CMK (cell line): ENCODE results near the gene PCIF1.
A peak's percentile ranks its signal among the peaks of the same experiment; 100 is the strongest.
"Not testable (repeated sequence)": the region's sequence is repeated elsewhere in the genome, so short reads cannot be mapped to it uniquely, and the experiment has no call there.

Experiments
- DNase-seq: peaks from one replicate; pipeline ENCODE4 v3.0.0-alpha.2; 2010; ENCODE audit warnings: low read depth

PCIF1 gene

GRCh38 chr20:45967551-45968080 lies 33.1 kb downstream of the PCIF1 start:
- no peak for DNase-seq

GRCh38 chr20:45968081-45968671 lies 33.7 kb downstream of the PCIF1 start:
- no peak for DNase-seq

GRCh38 chr20:45968801-45969711 lies 34.6 kb downstream of the PCIF1 start:
- DNase-seq: no peak

- DNase-seq: peak; percentile 40
Measured at GRCh38 chr20:45969712-45970634, 35.5 kb downstream of the PCIF1 start.

- no peak for DNase-seq
Measured at GRCh38 chr20:45970646-45971424, 36.4 kb downstream of the PCIF1 start.

GRCh38 chr20:45971425-45971674 lies 36.9 kb downstream of the PCIF1 start:
- no peak for DNase-seq

- DNase-seq: peak; percentile 91
Measured at GRCh38 chr20:45971675-45972499, 37.4 kb downstream of the PCIF1 start, which contains the start of gene ZNF335. Gene ZNF335 (minus strand): TSS chr20:45972203. CDS start chr20:45971410, 793 bp downstream.

GRCh38 chr20:45972500-45973183 lies 38.2 kb downstream of the PCIF1 start:
- DNase-seq: no peak

GRCh38 chr20:45974896-45975565 lies 40.5 kb downstream of the PCIF1 start:
- DNase-seq: no peak

- DNase-seq: no peak
Measured at GRCh38 chr20:45975686-45976085, 41.2 kb downstream of the PCIF1 start.

GRCh38 chr20:45976086-45976485 lies 41.6 kb downstream of the PCIF1 start:
- DNase-seq: no peak

- DNase-seq: no peak
Measured at GRCh38 chr20:45981261-45981660, 46.8 kb downstream of the PCIF1 start.

GRCh38 chr20:45983279-45983743 lies 48.8 kb downstream of the PCIF1 start:
- DNase-seq: no peak

GRCh38 chr20:45985573-45985972 lies 51.1 kb downstream of the PCIF1 start:
- no peak for DNase-seq

GRCh38 chr20:45987108-45987780 lies 52.8 kb downstream of the PCIF1 start:
- peak; percentile 60 for DNase-seq

- not testable (repeated sequence) for DNase-seq
Measured at GRCh38 chr20:45988830-45989229, 54.3 kb downstream of the PCIF1 start.

- DNase-seq: peak; percentile 45
Measured at GRCh38 chr20:45991616-45992015, 57.1 kb downstream of the PCIF1 start.

- no peak for DNase-seq
Measured at GRCh38 chr20:45993197-45993951, 58.9 kb downstream of the PCIF1 start.
